Left lobe of liver (tissue), 2 donors: Measurements from ENCODE around the gene CCDC88A. TPM values are rescaled to one million over a fixed set of nuclear protein-coding genes. Genes with fewer than 3 reads are reported as not detected.
"Not testable (repeated sequence)": the region's sequence is repeated elsewhere in the genome, so short reads cannot be mapped to it uniquely, and the experiment has no call there.

ENCODE experiments used
- ATAC-seq: fragments of 200-7000 bp; cut with Tn5 transposase; one replicate; pipeline ENCODE4 v1.9.1; 2020; ENCODE audit warnings: mild to moderate bottlenecking, moderate library complexity
- DNase-seq: peaks from one replicate; pipeline ENCODE4 v3.0.0-alpha.2; 2020; ENCODE audit warnings: low spot score
- total RNA-seq: library from RNA; stranded (reverse); gene quantifications from one replicate; pipeline ENCODE4 v1.2.1, GENCODE V29; 2021
- donor health status: DM: no; HTN: no; CAD: no; lungs with moderate emphysema.
- donor health status: DM: no; HTN: yes; CAD: no.

CCDC88A gene
- total RNA-seq, 1 donor from 2014 or later = 12.0 TPM

- DNase-seq, ATAC-seq: not testable (repeated sequence)
Observed at GRCh38 chr2:55241582-55241981, 178.1 kb downstream of the CCDC88A start.

- no peak for DNase-seq
- no peak for ATAC-seq
Observed at GRCh38 chr2:55239656-55240222, 179.9 kb downstream of the CCDC88A start.

Other genes with a start within 250 kb of the CCDC88A start
- gene CLHC1, start 187.6 kb downstream of the CCDC88A start, total RNA-seq = 3.5 TPM
- 239 TPM for gene RPS27A, start 187.2 kb downstream of the CCDC88A start, total RNA-seq
- gene MTIF2, start 150.6 kb downstream of the CCDC88A start, total RNA-seq = 21.4 TPM
- 5.6 TPM for gene CFAP36, start 99.9 kb upstream of the CCDC88A start, total RNA-seq
- 38.7 TPM for gene PPP4R3B, start 197.8 kb upstream of the CCDC88A start, total RNA-seq